Measurements from ENCODE around the gene MYO5B. TPM values are rescaled to one million over a fixed set of nuclear protein-coding genes. Genes with fewer than 3 reads are reported as not detected.

MYO5B gene
- total RNA-seq, 1 donor from 2014 or later = 0.52 TPM

- H3K9ac ChIP-seq (ENCODE audit: low read depth in 1 of 3, low read length in 3 of 3) = no peak overlapping the region
- peaks cover 5 to 26% (median 16%) of the 10 kb centered on the region in 3 donors for H3K27me3 ChIP-seq (ENCODE audit: control insufficient read depth in 3 of 3, insufficient read depth in 3 of 3, low read length in 3 of 3)
- no peak overlapping the region for H3K27ac ChIP-seq (ENCODE audit: low read depth, low read length)
- H3K36me3 ChIP-seq (ENCODE audit: control insufficient read depth in 3 of 3, insufficient read depth in 3 of 3, low read length in 3 of 3) = no peaks in the 10 kb centered on the region
- no peak overlapping the region for H3K4me3 ChIP-seq (ENCODE audit: low read length in 3 of 3)
- H3K9me3 ChIP-seq (ENCODE audit: control insufficient read depth in 3 of 3, low read length in 3 of 3) = no peaks in the 10 kb centered on the region
- no peaks in the 10 kb centered on the region for H3K4me1 ChIP-seq (ENCODE audit: control insufficient read depth in 3 of 3, insufficient read depth in 3 of 3, low read length in 3 of 3)
Observed at GRCh38 chr18:50158866-50159653, 35.9 kb downstream of the MYO5B start.

- Histone ChIP-seq H3K4me1 (ENCODE audit: control insufficient read depth in 3 of 3, insufficient read depth in 3 of 3, low read length in 3 of 3) (no peaks in the 10 kb centered on the region), H3K9me3 (ENCODE audit: control insufficient read depth in 3 of 3, low read length in 3 of 3) (no peaks in the 10 kb centered on the region), H3K27ac (ENCODE audit: low read depth, low read length) (no peak overlapping the region), H3K36me3 (ENCODE audit: control insufficient read depth in 3 of 3, insufficient read depth in 3 of 3, low read length in 3 of 3) (no peaks in the 10 kb centered on the region), H3K27me3 (ENCODE audit: control insufficient read depth in 3 of 3, insufficient read depth in 3 of 3, low read length in 3 of 3) (peaks cover 0 to 10% (median 8%) of the 10 kb centered on the region in 3 donors), H3K4me3 (ENCODE audit: low read length in 3 of 3) (no peak overlapping the region), H3K9ac (ENCODE audit: low read depth in 1 of 3, low read length in 3 of 3) (no peak overlapping the region)
Observed at GRCh38 chr18:50155406-50155805, 39.5 kb downstream of the MYO5B start.

GRCh38 chr18:50154420-50154819, 40.5 kb downstream of the MYO5B start:
- H3K4me3 ChIP-seq (ENCODE audit: low read length in 3 of 3) = no peak overlapping the region
- no peaks in the 10 kb centered on the region for H3K36me3 ChIP-seq (ENCODE audit: control insufficient read depth in 3 of 3, insufficient read depth in 3 of 3, low read length in 3 of 3)
- no peak overlapping the region for H3K9ac ChIP-seq (ENCODE audit: low read depth in 1 of 3, low read length in 3 of 3)
- no peaks in the 10 kb centered on the region for H3K9me3 ChIP-seq (ENCODE audit: control insufficient read depth in 3 of 3, low read length in 3 of 3)
- no peaks in the 10 kb centered on the region for H3K4me1 ChIP-seq (ENCODE audit: control insufficient read depth in 3 of 3, insufficient read depth in 3 of 3, low read length in 3 of 3)
- no peak overlapping the region for H3K27ac ChIP-seq (ENCODE audit: low read depth, low read length)
- H3K27me3 ChIP-seq (ENCODE audit: control insufficient read depth in 3 of 3, insufficient read depth in 3 of 3, low read length in 3 of 3) = peaks cover 0 to 1% (median 0%) of the 10 kb centered on the region in 3 donors

GRCh38 chr18:50152900-50153299, 42.0 kb downstream of the MYO5B start:
- Histone ChIP-seq H3K27ac (ENCODE audit: low read depth, low read length) (no peak overlapping the region), H3K4me3 (ENCODE audit: low read length in 3 of 3) (no peak overlapping the region)

DNA sequence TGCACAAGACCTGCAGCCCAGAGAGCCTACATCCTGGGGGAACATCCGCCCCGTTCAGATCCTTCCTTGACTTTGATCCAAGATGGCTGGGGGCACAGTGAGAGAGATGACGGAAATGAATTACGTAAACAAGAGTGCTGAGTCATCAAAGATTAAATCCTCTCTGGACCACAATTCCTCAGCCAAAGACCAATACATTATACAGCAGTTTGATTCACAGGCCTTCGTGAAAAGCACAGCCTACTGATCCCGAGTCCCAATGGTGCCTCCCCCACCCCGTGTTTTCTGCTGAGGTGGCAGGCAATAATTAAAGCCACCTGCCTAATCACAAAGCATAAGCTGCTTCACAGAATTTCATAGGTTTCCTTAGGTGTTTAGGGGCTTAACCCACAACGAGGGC, 43.0 kb downstream of the MYO5B start:
- H3K9me3 ChIP-seq (ENCODE audit: control insufficient read depth in 3 of 3, low read length in 3 of 3) = peaks cover 0 to 3% (median 0%) of the 10 kb centered on the region in 3 donors
- H3K4me3 ChIP-seq (ENCODE audit: low read length in 3 of 3) = no peak overlapping the region
- H3K27me3 ChIP-seq (ENCODE audit: control insufficient read depth in 3 of 3, insufficient read depth in 3 of 3, low read length in 3 of 3) = no peaks in the 10 kb centered on the region
- no peak overlapping the region for H3K27ac ChIP-seq (ENCODE audit: low read depth, low read length)
- H3K9ac ChIP-seq (ENCODE audit: low read depth in 1 of 3, low read length in 3 of 3) = no peak overlapping the region
- H3K4me1 ChIP-seq (ENCODE audit: control insufficient read depth in 3 of 3, insufficient read depth in 3 of 3, low read length in 3 of 3) = no peaks in the 10 kb centered on the region
- H3K36me3 ChIP-seq (ENCODE audit: control insufficient read depth in 3 of 3, insufficient read depth in 3 of 3, low read length in 3 of 3) = no peaks in the 10 kb centered on the region

More at GRCh38 chr18:50152900-50153299, 42.0 kb downstream of the MYO5B start:
- no peak overlapping the region for H3K9ac ChIP-seq (ENCODE audit: low read depth in 1 of 3, low read length in 3 of 3)
- no peaks in the 10 kb centered on the region for H3K4me1 ChIP-seq (ENCODE audit: control insufficient read depth in 3 of 3, insufficient read depth in 3 of 3, low read length in 3 of 3)
- H3K9me3 ChIP-seq (ENCODE audit: control insufficient read depth in 3 of 3, low read length in 3 of 3) = no peaks in the 10 kb centered on the region
- H3K27me3 ChIP-seq (ENCODE audit: control insufficient read depth in 3 of 3, insufficient read depth in 3 of 3, low read length in 3 of 3) = no peaks in the 10 kb centered on the region
- H3K36me3 ChIP-seq (ENCODE audit: control insufficient read depth in 3 of 3, insufficient read depth in 3 of 3, low read length in 3 of 3) = no peaks in the 10 kb centered on the region

- peaks cover 2 to 3% (median 2%) of the 10 kb centered on the region in 3 donors for H3K27me3 ChIP-seq (ENCODE audit: control insufficient read depth in 3 of 3, insufficient read depth in 3 of 3, low read length in 3 of 3)
- no peaks in the 10 kb centered on the region for H3K36me3 ChIP-seq (ENCODE audit: control insufficient read depth in 3 of 3, insufficient read depth in 3 of 3, low read length in 3 of 3)
- H3K9me3 ChIP-seq (ENCODE audit: control insufficient read depth in 3 of 3, low read length in 3 of 3) = peaks cover 0 to 3% (median 0%) of the 10 kb centered on the region in 3 donors
- no peaks in the 10 kb centered on the region for H3K4me1 ChIP-seq (ENCODE audit: control insufficient read depth in 3 of 3, insufficient read depth in 3 of 3, low read length in 3 of 3)
- no peak overlapping the region for H3K27ac ChIP-seq (ENCODE audit: low read depth, low read length)
- no peak overlapping the region for H3K9ac ChIP-seq (ENCODE audit: low read depth in 1 of 3, low read length in 3 of 3)
- no peak overlapping the region for H3K4me3 ChIP-seq (ENCODE audit: low read length in 3 of 3)
Observed at GRCh38 chr18:50144540-50144939, 50.4 kb downstream of the MYO5B start.

DNA sequence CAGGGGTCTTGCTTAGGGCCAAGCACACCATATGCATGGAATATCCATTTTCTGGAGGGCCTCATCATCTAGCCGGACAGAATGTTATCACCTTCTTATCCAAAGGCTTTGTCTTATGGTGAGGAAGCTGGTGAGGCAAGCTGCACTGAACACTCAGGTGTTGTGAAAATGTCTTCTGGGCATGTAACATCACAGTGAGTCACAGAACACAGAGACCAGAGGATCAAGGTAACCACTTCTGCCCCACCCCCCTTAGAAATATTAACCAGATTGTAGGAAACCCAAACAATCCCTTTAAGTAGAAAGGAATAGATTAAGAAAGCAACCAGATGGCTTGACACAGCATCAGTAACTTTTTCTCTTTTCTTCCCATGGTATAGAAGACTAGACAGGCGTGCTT, 51.1 kb downstream of the MYO5B start:
- H3K9ac ChIP-seq (ENCODE audit: low read depth in 1 of 3, low read length in 3 of 3) = no peak overlapping the region
- H3K36me3 ChIP-seq (ENCODE audit: control insufficient read depth in 3 of 3, insufficient read depth in 3 of 3, low read length in 3 of 3) = no peaks in the 10 kb centered on the region
- no peak overlapping the region for H3K4me3 ChIP-seq (ENCODE audit: low read length in 3 of 3)
- no peaks in the 10 kb centered on the region for H3K4me1 ChIP-seq (ENCODE audit: control insufficient read depth in 3 of 3, insufficient read depth in 3 of 3, low read length in 3 of 3)
- H3K27ac ChIP-seq (ENCODE audit: low read depth, low read length) = no peak overlapping the region
- peaks cover 0 to 3% (median 0%) of the 10 kb centered on the region in 3 donors for H3K9me3 ChIP-seq (ENCODE audit: control insufficient read depth in 3 of 3, low read length in 3 of 3)
- peaks cover 2 to 3% (median 2%) of the 10 kb centered on the region in 3 donors for H3K27me3 ChIP-seq (ENCODE audit: control insufficient read depth in 3 of 3, insufficient read depth in 3 of 3, low read length in 3 of 3)

GRCh38 chr18:50143294-50143693, 51.7 kb downstream of the MYO5B start:
- no peak overlapping the region for H3K4me3 ChIP-seq (ENCODE audit: low read length in 3 of 3)
- no peak overlapping the region for H3K9ac ChIP-seq (ENCODE audit: low read depth in 1 of 3, low read length in 3 of 3)
- H3K4me1 ChIP-seq (ENCODE audit: control insufficient read depth in 3 of 3, insufficient read depth in 3 of 3, low read length in 3 of 3) = no peaks in the 10 kb centered on the region
- H3K27ac ChIP-seq (ENCODE audit: low read depth, low read length) = no peak overlapping the region
- peaks cover 2 to 3% (median 2%) of the 10 kb centered on the region in 3 donors for H3K27me3 ChIP-seq (ENCODE audit: control insufficient read depth in 3 of 3, insufficient read depth in 3 of 3, low read length in 3 of 3)
- no peaks in the 10 kb centered on the region for H3K36me3 ChIP-seq (ENCODE audit: control insufficient read depth in 3 of 3, insufficient read depth in 3 of 3, low read length in 3 of 3)
- H3K9me3 ChIP-seq (ENCODE audit: control insufficient read depth in 3 of 3, low read length in 3 of 3) = peaks cover 0 to 3% (median 0%) of the 10 kb centered on the region in 3 donors

DNA sequence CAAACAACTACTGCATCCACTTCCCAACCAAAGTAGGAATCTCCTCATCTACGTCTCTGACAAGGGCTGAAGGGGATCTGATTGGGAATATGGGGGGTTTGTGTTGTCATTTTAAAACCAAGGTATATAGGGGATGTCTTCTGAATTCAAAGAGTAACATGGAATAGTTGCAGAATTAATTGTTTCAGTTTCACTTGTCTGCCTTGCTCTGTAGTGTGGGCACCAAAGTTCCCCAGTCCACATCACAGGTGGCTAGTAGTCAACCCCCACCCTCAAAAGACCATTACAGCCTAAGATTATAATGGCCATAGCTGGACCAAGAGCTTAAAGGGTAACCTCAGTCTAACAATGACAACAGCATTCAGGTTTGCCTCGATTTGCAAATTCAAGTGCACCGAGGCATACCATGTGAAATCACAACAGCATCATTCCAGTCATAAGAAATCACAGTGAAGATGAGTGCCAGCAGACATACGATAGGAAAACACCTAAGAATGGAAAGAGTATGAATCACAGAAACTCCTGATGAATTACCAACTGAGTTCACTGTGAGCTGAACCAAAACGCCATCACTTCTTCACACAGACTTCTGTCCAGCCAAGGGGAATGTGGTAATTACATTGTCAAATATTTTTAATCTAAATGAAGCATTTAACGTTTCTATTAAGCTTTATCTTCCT, 52.4 kb downstream of the MYO5B start:
- H3K9me3 ChIP-seq (ENCODE audit: control insufficient read depth in 3 of 3, low read length in 3 of 3) = peaks cover 0 to 3% (median 0%) of the 10 kb centered on the region in 3 donors
- H3K27me3 ChIP-seq (ENCODE audit: control insufficient read depth in 3 of 3, insufficient read depth in 3 of 3, low read length in 3 of 3) = peaks cover 2 to 3% (median 2%) of the 10 kb centered on the region in 3 donors
- H3K9ac ChIP-seq (ENCODE audit: low read depth in 1 of 3, low read length in 3 of 3) = no peak overlapping the region
- H3K36me3 ChIP-seq (ENCODE audit: control insufficient read depth in 3 of 3, insufficient read depth in 3 of 3, low read length in 3 of 3) = no peaks in the 10 kb centered on the region
- no peak overlapping the region for H3K27ac ChIP-seq (ENCODE audit: low read depth, low read length)
- H3K4me3 ChIP-seq (ENCODE audit: low read length in 3 of 3) = no peak overlapping the region
- no peaks in the 10 kb centered on the region for H3K4me1 ChIP-seq (ENCODE audit: control insufficient read depth in 3 of 3, insufficient read depth in 3 of 3, low read length in 3 of 3)

All from skeletal muscle tissue (tissue), 4 donors.